Effector CD4-positive, alpha-beta T cell (primary cell): ENCODE data around the gene LRRC17.
"Not testable (repeated sequence)": the region's sequence is repeated elsewhere in the genome, so short reads cannot be mapped to it uniquely, and the experiment has no call there.

Experiments used
- DNase-seq: peaks from one replicate; pipeline ENCODE4 v3.0.0-alpha.2; 2020

LRRC17 gene

DNA sequence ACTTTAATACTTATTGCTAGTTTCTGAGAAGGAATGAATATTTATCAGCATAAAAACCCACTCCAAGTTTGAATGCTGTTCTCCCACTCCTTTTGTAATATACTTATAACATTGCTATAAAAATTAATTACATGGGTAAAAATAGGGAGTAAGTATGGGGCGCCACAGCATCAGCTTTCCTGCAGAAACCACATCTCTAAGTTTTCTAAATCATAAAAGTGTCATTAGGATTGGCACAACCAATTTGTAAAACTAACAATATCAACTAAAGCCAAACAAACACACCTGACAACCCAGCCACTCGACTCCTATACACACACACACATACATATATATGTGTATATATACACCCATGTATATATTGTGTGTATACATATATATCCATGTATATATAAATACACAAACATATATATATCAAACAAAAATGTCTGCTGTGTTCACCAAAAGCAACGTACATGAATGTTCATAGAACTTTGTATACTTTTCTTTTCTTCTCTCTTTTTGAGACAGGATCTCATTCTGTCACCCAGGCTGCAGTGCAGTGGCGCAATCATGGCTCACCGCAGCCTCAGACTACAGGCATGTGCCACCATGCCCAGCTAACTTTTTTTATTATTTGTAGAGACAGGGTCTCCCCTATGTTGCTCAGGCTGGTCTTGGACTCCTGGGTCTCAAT lies 14.8 kb upstream of the LRRC17 start:
- no peak for DNase-seq

DNA sequence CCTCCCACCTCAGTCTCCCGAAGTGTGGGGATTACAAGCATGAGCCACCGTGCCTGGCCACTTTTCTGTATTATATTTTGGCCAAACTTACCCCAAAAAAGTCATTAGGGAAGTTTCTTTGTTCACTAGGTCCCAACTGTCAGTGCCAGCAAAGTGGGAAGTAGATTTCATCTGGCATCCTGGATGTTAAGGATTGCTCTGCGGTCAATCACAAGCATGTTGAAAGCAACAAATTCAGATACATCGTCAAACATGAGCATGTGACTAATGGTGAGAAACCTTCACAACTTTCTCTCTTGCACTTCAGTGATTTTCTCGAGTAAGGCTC lies 14.3 kb upstream of the LRRC17 start:
- DNase-seq, result no peak

- DNase-seq, result not testable (repeated sequence)
Observed at GRCh38 chr7:102902052-102902451, 10.7 kb upstream of the LRRC17 start.

DNA sequence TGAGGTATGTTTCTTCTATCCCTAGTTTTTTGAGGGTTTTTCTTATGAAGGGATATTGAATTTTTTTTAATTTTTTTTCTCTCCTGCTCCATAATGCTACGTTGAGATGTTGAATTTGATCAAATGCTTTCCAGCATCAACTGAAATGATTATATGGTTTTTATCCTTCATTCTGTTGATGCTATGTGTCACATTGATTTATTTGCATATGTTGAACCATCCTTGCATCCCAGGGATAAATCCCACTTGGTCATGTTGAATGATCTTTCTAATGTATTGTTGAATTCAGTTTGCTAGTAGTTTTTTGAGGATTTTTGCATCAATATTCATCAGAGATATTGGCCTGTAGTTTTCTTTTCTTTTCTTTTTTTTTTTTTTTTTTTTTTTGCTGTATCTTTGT lies 9.2 kb upstream of the LRRC17 start:
- DNase-seq, result not testable (repeated sequence)

DNA sequence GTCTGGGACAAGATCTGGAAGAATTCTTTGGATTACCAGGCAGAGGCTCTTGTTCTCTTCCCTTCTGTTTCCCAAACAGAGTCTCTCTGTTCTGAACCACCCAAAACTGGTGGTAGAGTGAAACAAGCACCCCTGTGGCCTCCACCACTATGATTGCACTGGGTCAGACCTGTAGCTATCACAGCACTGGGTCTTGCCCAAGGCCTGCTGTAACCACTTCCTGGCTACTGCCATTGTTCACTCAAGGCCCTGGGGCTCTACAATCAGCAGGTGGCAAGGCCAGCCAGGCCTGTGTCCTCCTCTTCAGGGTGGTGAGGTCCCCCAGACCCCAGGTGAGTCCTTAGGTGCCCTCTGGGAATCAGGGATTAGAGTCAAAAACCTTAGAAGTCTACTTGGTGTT lies 4.1 kb upstream of the LRRC17 start:
- no peak for DNase-seq

- no peak for DNase-seq
Observed at GRCh38 chr7:102913826-102914225, 1.0 kb downstream of the LRRC17 start.

DNA sequence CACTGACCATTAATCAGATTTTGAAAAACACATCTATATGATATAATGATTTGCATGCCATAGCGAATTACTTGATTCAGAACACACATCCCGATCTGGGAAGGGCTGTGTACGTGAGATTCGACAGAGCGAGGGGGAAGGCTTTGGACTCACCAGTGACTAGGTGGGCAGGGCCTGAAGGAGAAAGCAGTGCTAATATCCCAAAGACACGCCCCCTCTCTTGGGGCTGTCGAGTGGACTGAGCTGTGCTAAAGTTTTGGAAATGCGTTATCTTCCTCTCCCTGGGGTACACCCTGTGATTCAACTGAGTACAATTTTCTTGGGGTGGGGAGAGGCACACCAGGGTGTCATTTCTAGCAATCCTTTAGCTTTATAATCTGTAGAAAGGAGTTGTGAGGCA lies 1.8 kb downstream of the LRRC17 start:
- no peak for DNase-seq

- no peak for DNase-seq
Observed at GRCh38 chr7:102916426-102916825, 3.6 kb downstream of the LRRC17 start.

- no peak for DNase-seq
Observed at GRCh38 chr7:102916881-102917280, 4.1 kb downstream of the LRRC17 start.

DNA sequence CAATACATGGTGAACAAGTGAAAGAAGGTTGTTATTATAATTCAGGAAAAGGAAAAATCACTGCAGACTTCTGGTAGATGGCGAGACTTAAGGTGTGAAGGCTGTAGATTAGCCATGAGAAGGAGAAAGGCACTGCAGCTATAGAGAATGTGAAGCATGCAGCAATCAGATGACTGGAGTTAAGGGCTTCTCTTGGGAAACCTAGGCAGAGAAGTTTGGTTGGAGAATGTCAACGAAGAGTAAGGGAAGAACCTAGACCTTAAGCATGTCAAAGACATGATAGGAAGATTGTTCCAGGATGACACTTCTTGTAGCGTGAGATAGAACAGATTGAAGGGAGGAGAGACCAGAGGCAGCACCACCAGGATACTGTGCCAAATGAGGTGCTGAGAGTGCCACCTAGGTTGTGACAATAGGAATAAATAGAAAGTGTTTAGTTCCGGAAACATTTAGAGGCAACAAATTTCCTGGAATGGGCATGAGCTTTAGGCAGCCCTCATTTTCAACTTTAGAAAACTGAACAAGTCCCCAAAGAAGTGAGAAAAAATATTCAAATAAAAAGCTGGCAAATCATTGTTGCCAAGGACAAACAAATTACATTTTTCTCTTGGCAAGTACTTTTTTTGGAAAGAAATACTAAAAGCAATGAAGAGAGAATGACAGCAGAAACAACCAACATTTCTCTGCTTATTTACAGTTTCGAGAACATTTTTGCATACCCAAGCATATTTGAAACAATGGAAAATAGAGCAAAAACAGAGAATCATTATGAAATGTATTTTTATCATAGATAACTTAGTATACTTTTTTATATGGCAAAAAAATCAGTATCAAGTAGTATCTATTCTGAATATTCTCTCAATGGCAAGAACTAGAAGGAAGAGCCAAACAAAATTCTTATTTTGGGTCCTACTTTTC lies 4.9 kb downstream of the LRRC17 start:
- DNase-seq, result no peak

DNA sequence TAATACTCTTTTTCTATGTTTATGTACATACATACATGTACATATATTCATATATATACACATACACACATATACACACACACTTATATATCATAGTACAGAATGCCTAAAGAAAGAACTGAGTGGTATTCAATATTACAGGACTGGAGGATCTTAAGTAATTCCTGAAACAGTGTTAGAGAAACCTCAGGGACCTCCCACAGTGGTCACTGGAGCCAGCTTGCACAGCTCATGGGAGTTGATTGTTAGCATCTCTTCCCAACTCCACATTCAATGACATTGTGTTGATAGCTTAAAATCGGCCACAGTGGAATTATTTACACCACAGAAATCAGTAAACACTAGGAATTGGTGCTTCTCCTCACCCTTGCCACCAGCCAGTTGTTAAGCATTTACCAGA lies 6.0 kb downstream of the LRRC17 start:
- DNase-seq, result no peak

DNA sequence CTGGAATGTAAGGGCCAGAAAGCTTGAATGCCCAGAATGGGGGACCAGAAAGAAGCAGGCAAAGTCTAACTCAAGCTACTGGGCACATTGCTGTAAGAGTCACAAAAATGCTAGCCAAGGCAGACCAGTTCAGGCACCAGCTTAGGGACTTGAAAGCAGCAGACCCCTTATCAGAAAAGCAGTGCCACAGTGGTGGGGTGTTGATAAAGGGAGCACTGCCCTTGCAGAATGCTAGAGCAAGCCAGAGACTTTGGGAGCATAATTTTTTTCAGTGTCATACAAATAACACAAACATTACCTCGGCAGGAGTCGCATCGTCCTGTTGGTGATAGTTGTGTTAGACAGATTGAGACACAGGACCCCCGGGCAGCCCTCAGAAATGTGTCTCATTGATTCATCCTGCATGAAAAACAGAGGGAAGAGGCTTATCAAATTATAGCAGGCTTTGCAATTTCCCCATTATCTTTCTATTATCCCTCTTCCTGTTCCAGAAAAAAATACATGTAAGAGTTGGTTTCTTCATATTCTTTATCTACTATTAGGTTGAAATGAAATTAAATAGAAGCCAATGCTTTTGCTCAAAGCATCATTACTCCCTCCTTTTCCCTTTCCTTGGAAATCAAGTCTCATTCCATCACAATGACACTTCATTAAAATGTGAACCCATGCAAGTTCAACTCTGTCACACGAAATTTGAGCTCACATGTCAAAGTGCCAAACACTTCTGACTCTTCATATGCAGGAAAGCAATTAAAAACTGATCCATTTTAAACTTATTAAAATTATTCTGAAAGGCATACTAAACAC lies 13.4 kb downstream of the LRRC17 start:
- DNase-seq, result no peak

DNA sequence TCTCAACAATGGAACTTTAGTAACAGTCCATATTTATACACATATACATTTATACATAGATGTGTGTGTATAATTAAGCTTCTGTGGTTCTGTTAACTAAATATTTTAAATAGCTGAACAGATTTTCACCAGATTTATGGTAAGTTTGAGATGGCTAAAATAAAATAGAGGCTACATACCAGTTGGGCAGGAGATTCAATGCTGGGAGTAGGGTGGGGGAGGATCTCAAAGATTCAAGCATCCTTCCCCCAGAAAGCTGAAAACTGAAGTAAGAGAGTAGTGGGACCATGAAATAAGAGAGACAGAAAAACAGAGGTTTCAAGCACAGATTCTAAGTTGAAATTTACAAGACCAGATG lies 14.0 kb downstream of the LRRC17 start:
- no peak for DNase-seq

GRCh38 chr7:102927312-102927933 lies 14.6 kb downstream of the LRRC17 start:
- DNase-seq, result no peak

GRCh38 chr7:102931757-102932156 lies 19.0 kb downstream of the LRRC17 start:
- no peak for DNase-seq

DNA sequence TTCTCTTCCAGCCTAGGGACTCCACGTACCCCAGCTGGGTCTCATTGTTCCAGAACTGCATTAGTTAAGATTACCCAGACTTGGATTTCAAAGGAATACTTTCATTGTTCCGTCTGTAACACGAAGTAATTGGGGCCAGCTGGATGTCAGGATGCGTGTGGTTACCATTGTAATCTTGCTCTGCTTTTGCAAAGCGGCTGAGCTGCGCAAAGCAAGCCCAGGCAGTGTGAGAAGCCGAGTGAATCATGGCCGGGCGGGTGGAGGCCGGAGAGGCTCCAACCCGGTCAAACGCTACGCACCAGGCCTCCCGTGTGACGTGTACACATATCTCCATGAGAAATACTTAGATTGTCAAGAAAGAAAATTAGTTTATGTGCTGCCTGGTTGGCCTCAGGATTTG lies 21.0 kb downstream of the LRRC17 start:
- no peak for DNase-seq

DNA sequence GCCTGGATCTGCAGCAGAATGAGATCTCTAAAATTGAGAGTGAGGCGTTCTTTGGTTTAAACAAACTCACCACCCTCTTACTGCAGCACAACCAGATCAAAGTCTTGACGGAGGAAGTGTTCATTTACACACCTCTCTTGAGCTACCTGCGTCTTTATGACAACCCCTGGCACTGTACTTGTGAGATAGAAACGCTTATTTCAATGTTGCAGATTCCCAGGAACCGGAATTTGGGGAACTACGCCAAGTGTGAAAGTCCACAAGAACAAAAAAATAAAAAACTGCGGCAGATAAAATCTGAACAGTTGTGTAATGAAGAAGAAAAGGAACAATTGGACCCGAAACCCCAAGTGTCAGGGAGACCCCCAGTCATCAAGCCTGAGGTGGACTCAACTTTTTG lies 21.4 kb downstream of the LRRC17 start:
- DNase-seq, result no peak

DNA sequence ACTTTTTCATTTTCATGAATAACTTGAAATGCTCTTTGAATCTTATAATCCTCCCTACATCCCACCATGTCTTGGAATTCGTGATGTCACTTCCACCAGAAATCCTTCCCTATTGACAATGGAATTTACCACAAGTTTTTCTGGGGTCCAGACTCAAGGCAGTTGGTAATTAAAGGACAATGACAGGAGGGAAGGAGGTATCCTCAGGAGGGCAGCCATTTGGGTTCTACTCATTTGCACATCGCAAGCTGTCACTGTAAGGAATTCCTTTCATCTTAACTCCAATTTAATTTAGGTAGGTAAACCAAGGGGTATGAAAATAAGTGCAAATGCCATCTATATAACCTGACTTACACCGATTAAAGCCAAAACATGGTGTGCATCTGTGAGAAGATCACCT lies 21.9 kb downstream of the LRRC17 start:
- no peak for DNase-seq

- DNase-seq, result no peak
Observed at GRCh38 chr7:102935450-102936115, 22.8 kb downstream of the LRRC17 start.

DNA sequence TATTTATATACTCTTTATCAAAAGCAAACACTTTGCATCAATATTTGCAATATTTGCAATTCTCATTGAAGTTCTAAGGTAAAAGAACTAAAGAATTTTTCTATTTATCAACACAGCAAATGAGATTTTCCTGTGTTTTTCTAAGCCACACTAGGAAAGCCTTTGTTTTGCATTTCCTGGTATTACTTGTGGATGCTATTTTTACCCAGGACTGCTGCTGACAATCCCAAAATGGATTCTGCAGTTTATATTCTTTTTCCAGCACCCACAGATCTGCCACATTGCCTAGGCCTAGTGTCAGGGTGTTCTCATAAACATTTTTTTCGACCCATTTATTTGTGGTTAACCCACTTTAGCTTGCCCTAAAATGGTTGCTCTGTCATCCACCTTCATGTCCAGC lies 25.9 kb downstream of the LRRC17 start:
- no peak for DNase-seq

DNA sequence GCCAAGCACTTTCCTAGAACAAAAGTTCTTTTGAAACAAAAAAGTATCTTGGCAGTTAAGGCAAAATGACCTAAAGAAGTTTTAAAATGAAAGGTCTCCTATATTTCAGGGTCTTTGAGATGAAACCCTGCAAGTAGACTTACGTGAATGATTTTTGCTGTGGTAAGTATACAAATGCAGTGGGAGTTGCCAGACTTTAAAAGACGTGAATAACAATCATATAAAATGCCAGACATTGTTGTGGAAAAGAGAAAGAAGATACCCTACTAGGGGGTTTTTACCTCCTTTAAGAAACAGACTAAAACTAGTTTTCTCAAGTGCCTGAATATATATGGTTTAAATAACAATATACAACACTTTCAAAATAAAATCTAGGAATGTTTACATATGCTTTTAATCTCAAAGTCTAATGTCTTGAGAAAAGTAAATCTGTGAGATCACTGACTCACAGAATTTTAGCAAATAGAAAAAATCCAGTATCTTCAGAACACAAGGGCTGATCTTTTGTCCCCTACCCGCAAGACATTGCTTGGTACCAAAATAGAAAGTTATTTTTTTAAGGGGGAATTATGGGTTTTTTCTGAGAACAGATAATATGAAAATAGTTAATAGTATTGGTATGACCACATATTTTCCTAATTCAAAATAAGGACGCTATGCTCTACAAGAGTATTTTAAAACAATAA lies 29.5 kb downstream of the LRRC17 start:
- DNase-seq, result no peak

DNA sequence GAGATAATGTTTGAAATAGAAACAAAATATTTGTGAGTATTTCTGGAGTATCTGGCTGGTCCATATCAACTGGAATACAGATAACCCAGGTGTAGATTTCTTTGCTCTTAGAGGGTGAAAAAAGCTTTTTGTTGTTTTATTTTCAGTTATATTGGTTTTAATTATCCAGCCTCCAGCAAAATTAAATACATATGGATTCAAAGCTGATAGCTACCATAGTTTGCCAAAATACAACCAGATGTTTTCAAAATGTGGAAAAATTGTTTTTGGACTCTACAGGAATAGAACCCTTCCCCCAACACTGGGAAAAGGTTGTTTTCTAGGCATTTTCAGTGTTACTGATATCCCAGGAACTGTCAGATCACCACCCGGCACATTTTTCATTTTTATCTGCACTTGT lies 30.1 kb downstream of the LRRC17 start:
- no peak for DNase-seq
